GM19193 (cell line): ENCODE results near the gene FAM47B.

Experiments used
- POLR2A ChIP-seq: IDR thresholded peaks from 4 replicates; pipeline ENCODE4 v1.6.1; 2011; ENCODE audit not compliant: insufficient read depth, insufficient read length; ENCODE audit errors: extremely low read depth

Gene FAM47B

DNA sequence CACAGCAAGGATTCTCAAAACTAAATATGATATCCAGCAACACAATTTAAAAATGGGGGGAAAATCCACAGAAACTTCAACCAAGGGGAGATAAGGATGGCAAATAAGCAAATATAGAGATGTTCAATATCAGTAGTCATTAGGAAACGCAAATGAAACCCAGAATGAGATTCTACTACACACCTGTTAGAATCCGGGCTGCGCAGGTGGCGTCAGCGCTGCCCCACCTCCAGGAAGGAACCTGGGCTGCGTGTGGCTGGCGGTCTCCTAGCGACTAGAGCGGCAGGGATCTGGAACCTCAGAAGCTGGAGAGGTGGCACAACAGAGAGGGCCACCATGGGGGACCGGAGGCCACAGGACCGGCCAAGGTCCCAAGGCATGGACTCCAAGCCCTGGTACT is at the start of gene FAM47B:
Gene FAM47B, plus strand, starts transcription at position 301 of the 400 bp plus-strand sequence. Its CDS starts 36 bp downstream, at position 337.
- no peak for TF ChIP-seq POLR2A

DNA sequence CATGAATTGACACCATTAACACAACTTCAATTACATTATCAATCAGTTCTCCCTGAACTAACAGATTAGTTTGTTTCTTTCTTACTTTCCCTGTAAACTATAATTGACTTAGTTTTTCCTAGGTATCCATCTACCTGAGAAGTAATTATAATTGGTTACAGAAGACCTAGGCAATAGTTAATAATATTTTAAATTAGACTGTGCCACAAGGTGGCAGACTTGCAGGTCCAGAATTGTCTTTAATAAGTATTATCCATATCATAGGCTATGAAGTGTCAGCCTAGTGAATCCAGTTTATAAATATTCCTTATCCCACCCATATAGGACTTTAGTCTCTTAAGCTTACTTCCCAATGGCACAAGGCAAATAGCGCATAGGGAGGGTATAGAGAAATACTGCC is 48.9 kb upstream of the FAM47B start:
- no peak for TF ChIP-seq POLR2A

DNA sequence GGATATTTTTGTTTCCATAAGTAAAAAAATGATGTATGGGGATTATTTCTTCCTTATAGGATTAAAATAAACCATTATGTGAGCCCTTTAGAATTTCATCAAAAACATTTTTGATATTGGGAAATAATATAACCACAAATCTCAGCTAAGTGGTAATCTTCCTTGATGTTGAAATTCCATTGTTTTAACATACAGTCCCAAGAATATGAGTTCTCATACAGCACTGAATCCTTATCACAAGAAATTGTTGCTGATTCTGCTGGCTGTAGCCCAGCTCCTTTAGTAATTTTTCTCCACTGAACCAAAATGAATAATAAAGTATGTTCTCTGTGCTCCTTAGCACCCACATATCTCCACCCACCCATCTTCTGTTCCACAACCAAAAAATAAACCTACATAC is 41.9 kb upstream of the FAM47B start:
- no peak for TF ChIP-seq POLR2A

DNA sequence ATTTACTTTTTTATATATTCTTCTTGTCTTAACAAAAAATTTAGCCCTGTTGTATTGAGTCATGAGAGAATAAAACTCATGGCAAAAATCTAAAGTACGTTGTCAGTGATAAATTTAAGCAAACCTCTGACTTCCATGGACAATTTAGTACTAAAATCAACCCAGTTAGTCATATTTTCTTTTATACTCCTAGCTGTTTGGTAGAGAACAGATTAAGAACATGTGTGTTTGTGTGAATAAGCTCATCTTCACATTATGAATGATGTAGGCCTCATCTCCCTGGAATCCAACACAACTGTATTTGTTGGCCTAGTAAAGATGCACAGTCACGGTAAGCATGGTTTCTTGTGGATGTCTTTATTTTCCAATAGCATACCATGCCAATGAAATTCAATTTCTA is 40.8 kb upstream of the FAM47B start:
- TF ChIP-seq POLR2A = no peak

DNA sequence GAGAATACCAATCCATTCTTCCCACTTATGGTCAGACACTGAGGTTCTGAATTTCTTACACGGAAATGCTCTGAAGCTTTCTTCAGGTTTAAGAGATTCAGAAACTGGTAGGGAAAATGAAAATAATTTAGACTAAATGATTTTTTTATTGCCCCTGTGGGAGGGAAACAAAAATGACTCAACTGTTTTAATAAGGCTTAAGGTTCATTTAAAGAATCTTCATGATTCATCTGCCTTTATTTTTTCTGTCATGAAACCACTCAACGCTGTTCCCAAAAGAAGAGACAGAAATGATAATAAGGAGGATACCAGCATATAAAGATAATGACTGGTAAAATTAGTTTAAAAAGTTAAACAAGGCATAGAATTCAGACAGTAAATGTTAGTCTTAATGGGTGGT is 39.3 kb upstream of the FAM47B start:
- TF ChIP-seq POLR2A = no peak

DNA sequence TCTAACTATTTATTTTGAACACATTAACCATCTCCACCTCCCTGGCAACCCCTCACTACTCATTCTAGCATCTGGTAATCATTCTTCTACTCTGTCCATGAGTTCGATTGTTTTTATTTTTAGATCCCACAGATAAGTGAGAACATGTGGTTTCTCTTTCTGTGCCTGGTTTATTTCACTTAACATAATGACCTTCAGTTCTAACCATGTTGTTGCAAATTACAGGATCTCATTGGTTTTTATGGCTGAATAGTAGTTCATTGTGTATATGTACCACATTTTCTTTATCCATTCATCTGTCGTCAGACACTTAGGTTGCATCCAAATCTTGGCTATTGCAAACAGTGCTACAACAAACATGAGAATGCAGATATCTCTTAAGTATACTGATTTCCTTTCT is 33.4 kb upstream of the FAM47B start:
- TF ChIP-seq POLR2A = no peak

DNA sequence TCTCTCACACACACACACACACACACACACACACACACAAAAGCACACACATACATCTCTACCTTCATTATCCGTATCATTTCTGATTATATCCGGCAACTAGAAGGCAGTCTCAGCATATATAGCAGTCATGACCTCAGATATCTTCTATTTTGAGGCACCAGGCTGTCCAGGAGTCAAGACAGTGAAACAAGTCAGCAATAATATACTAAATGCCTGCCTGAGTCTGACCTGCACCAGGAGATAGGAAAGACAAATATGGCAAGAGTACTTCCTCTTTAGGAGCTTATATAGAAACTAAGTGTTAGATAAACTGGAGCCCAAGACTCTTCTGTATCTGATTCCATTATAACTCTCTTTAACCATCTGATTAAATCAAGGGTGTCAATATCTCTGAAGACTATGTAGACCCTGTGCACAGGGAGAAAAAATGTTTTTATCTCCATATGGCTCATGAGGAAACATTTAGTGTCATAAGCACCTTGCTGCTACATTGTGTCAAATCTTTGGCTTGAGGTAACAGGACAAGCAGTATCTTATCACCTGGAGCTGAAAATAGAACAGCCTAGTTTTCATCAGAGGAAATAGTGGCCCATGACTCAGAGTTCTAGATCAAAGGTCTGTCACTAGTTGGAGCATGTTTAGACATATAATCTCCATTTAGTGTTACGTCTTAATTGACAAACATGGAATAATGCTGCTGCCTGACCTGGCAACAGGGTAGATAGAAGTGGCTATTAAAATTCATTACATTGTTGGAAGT is 27.0 kb upstream of the FAM47B start:
- no peak for TF ChIP-seq POLR2A

DNA sequence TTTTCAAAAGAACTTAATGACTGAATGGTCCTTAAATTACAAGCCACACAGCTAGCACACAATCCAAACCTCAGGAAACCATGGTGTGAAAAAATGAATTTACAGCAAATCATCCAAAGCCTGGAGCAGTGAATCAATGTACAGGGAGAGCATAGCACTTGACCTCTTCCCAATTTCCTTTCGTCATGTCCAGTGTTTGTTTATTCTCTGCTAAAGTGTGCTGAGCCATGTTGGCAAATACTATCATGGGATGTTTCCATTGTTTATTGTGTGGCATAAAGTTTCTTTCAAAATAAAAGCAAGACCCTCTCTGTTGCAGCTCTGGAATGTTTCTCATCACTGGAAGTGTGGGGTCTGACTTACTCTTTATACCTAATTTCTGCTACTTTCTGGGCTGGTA is 25.4 kb upstream of the FAM47B start:
- no peak for TF ChIP-seq POLR2A

DNA sequence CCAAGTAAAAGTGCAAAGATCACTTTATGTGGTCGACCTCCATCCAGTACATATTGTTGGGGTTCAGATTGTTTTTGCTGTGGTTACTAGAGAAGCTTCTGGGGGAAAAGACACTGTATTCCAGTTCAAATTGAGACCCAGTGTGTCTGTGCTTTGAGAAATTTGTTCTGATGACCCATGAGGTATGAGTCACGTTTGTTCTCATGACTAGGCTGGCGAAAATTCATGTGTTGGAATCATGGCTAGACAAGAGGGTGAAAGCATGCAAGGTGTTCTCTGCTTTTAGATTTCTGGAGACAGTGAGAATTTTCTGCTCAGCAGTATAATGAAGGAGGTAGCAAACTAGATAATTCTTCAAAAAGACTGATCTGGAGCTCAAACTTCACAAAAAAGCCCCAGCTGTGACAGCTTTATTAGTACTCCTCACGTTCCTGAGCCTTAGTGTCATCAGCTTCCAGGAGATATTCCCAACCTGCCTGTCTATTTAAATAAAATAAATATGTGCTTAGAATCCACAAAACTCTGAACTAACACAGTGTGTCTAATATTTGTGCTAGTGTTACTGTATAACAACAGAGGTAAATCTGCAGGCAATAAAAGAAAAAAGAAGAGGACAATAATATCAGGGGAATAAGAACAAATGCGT is 24.4 kb upstream of the FAM47B start:
- no peak for TF ChIP-seq POLR2A

DNA sequence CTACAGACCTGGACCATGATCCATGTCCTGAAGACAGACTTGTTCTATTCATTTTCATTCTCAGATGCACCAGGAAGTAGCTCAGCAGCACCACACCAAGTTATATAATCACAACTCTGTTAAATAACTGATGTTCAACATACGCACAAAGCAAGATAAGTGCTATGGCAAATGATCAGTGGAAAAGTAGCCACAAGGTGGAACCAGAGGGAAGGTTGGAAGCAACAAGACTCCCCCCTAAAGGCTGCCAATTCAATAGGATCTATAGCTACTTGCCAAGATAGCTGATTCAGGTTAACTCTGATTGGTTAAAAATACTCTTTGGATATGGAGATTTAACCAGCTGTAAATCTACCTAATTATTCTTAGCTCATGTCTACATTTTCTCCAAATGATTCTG is 23.7 kb upstream of the FAM47B start:
- TF ChIP-seq POLR2A = no peak

DNA sequence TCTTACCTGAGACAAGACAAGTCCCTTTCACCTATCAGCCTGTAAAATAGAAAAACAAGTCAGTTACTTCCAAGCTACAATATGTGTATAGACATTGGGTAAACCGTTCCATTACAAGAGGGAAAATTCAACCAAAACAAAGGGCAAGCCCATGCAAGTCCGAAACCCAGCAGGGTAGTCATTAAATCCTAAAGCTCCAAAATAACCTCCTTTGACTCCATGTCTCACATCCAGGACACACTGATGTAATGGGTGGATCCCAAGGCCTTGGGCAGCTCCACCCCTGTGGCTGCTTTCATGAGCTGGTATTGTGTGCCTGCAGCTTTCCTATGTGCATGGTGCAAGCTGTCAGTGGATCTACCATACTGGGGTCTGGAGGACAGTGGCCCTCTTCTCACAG is 14.7 kb upstream of the FAM47B start:
- no peak for TF ChIP-seq POLR2A

DNA sequence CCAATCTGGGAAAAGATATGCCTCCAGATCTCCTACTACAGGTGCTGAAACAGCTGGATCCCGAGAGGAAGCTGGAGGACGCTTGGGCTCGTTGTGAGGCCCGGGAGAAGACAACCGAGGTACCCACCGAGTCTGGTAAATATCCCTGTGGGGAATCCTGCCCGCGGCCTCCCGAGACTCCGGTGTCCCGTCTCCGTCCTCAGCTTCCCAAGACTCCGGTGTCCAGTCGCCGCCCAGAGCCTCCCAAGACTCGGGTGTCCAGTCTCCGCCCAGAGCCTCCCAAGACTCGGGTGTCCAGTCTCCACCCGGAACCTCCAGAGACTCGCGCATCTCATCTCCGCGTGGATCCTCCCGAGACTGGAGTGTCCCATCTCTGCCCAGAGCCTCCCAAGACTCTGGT is 639 bp downstream of the FAM47B start:
- TF ChIP-seq POLR2A = no peak

DNA sequence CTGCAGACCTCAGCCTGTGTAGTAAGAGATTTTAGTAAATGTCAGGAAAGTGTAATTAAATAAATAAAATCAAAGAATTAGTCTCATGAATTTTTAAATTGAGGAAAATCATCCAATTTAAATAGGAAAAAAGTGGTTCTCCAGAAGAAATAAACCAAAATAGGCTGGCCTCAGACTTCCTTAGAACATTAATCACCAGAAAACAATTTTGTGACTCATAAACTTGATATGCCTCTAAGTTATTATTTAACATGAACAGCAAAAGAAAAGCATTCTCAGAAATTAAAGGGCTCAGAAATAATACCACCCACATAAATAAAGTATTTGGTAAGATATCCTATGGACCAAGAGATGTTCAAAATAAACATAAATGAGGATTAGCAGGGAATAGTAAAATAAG is 14.3 kb downstream of the FAM47B start:
- no peak for TF ChIP-seq POLR2A

DNA sequence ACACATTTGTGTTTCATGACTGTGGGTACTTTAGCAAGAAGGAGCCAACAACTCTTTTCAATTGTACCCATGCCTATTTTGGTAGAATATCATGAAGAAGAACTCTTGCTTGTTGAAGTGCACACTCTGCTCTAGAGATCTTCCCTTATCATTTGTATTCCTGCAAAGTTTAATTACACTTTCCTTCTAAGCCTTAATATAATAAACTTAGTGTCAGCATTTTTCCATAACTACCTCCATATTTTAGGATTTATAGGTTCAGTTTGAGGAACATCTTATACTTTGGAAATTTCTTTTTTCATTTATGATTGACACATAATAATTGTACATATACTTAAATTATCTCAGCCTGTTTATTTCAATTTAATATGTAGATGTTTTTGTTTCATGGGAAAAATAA is 19.1 kb downstream of the FAM47B start:
- no peak for TF ChIP-seq POLR2A

DNA sequence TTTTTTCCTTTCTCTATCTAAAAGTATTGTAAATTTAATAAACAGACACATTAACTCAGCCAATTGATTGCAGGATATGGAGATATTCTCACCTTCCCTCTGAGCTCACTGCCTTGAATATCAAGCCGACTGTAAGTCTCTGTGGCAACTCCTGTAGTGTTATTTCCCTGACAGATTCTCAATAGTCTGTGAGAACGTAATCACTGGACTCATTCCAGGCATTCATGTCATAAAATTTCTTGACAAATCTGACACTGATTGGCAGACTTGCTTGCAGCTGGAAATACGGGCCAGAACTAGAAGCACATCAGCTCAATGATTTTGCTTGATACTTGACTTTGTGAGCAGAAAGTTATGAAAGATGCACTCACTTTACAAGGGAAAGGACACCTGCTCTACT is 29.6 kb downstream of the FAM47B start:
- no peak for TF ChIP-seq POLR2A

DNA sequence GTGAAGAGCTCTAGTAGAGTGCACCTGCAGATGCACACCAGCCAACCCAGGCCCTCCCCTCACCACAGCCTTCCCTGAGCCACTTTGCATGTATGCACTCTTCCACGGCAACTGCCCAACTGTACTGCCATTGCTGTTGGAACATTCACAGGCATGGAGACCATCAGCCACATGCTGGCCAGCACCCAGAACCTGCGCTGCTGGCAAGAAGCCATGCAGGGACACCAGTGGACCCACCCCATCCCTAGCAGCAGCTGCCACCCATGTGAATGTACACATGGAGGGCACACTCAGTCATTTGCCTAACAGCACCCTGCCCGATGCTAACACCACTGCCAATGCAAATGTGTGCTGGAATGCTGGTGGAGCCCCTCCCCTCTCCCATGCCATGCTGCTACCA is 35.6 kb downstream of the FAM47B start:
- TF ChIP-seq POLR2A = no peak

DNA sequence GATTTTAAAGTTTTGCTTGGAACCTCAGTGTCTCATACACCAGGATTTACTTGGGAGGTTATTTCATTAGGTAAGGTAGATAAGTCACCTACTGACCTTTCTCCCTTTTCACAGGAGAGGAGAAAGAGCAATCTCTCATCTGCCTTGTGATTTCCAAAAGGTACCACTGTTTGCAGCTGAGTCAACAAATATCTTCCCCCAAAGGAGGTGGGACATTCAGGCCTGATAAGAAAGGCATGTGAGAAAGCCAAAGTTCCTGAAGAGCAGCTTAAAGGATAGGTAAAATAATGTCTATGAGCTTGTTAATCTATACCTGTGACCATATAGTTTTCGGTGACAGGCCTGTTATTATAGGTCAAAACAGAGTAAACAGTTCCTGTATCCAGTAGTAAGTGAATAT is 45.0 kb downstream of the FAM47B start:
- TF ChIP-seq POLR2A = no peak
